Cardiac fibroblast (primary cell): Measurements from ENCODE around the gene ANKRD62.

Experiments used
- DNase-seq, 2 donors: peaks; one replicate each; pipeline versions ENCODE4 v3.0.0 to v3.0.0-alpha.2; 2010; ENCODE audit warnings: low read depth in 2 of 2
- H3K4me3 ChIP-seq, 2 donors: replicated peaks in 1 of 2; 1 replicate in 1 of 2; 2 replicates in 1 of 2; pipeline ENCODE4 v1.5.1; 2011; ENCODE audit warnings: low read depth in 2 of 2, low read length in 2 of 2, mild to moderate bottlenecking in 2 of 2, moderate library complexity in 1 of 2
- CTCF ChIP-seq: IDR thresholded peaks from one replicate; pipeline ENCODE4 v1.5.1; 2011; ENCODE audit warnings: low read depth, mild to moderate bottlenecking, low read length, inconsistent platforms

ANKRD62 gene

GRCh38 chr18:12162786-12163185 is 69.1 kb downstream of the ANKRD62 start:
- DNase-seq: no peak
- no peak overlapping the region for H3K4me3 ChIP-seq
- TF ChIP-seq CTCF: no peak

GRCh38 chr18:12165038-12165768 is 71.6 kb downstream of the ANKRD62 start:
- H3K4me3 ChIP-seq: no peak overlapping the region
- TF ChIP-seq CTCF: no peak

More at GRCh38 chr18:12165038-12165768, 71.6 kb downstream of the ANKRD62 start:
- no peak for DNase-seq
